Retinal pigment epithelial cell (primary cell): Measurements from ENCODE around the gene ODAD2.

ENCODE experiments used
- DNase-seq: peaks from one replicate; pipeline ENCODE4 v3.0.0-alpha.2; 2010; ENCODE audit warnings: low read depth
- H3K4me3 ChIP-seq: 2 replicates; pipeline ENCODE4 v1.5.1; 2011; ENCODE audit warnings: mild to moderate bottlenecking, low read length, control low read depth, moderate library complexity
- CTCF ChIP-seq: conservative IDR thresholded peaks from 2 replicates; pipeline ENCODE4 v1.5.1; 2011; ENCODE audit warnings: low read depth, low read length, control low read depth, inconsistent platforms

The ODAD2 gene

GRCh38 chr10:28020080-28020860 lies 21.4 kb upstream of the ODAD2 start:
- no peak for DNase-seq
- H3K4me3 ChIP-seq: no peak overlapping the region
- TF ChIP-seq CTCF: no peak

- TF ChIP-seq CTCF: no peak
- no peak overlapping the region for H3K4me3 ChIP-seq
- DNase-seq: no peak
Measured at GRCh38 chr10:28014651-28015050, 15.8 kb upstream of the ODAD2 start.

- H3K4me3 ChIP-seq: no peak overlapping the region
- no peak for DNase-seq
- TF ChIP-seq CTCF: no peak
Measured at GRCh38 chr10:28012990-28013515, 14.2 kb upstream of the ODAD2 start.

- TF ChIP-seq CTCF: no peak
- no peak for DNase-seq
- H3K4me3 ChIP-seq: no peak overlapping the region
Measured at GRCh38 chr10:28010821-28011220, 11.9 kb upstream of the ODAD2 start.

GRCh38 chr10:28008054-28008453 lies 9.2 kb upstream of the ODAD2 start:
- no peak for DNase-seq
- TF ChIP-seq CTCF: no peak
- H3K4me3 ChIP-seq: no peak overlapping the region

- no peak overlapping the region for H3K4me3 ChIP-seq
- DNase-seq: no peak
- TF ChIP-seq CTCF: no peak
Measured at GRCh38 chr10:28001353-28001752, 2.5 kb upstream of the ODAD2 start.
